Measurements from ENCODE around the gene TBC1D1.

Gene TBC1D1

DNA sequence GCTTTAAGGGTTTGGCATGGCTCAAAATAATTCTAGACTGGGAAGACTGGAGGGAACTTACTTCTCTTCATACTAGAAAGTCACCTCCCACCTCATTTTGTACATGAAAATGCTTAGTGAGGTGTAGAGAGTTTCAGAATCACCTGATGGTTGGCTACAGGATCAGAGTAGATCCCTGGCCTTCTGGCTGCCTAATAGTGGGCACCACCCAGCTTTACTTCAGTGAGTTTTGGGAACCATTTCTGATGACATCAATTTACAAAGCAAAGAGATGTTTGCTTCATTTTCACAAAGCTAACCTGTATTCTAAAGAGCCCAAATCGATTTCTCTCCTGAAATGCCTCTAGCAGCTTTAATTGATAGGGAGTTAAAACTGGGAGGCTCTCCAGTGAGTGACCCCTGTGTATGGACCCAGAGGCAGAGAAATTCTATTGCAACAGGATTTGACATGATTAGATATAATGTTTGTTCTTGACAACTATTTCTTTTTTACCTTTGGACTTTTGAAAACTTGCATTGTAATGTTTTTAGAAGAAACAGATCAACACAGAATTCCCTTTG lies 249.8 kb downstream of the TBC1D1 start:
- DNase-seq: no peak

DNA sequence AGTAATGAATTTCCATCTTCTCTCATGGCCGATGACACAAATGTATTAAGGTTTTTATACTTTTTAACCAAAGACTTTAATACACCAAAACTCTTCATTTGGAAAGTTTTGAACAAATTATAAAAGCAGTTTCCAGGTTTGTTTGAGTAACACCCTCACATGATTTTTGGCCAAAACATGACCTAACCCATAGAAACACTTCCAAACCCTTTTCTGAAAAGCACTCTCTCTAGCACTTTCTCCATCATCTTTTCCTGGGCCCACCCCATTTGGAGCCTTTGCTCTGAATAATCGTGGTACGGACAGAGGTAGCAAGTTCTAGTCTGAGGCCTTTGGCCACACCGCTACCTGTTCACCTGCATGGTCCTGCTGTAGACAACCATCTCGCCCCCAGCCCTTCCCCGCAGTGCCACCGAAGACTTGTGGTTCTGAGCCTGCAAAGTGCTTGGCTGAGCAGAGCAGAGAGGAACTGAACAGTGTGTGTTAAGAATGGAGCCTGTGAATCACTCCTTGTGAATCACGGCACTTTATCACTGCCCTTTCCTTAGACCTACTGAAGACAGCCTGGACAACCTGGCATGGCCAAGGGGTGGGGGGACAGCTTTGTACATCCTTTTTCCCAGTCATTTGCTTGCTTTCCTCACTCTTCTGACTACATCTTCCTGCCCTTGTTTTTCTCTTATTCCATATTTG lies 251.1 kb downstream of the TBC1D1 start:
- DNase-seq: no peak

- DNase-seq: no peak
Observed at GRCh38 chr4:38144031-38144430, 253.1 kb downstream of the TBC1D1 start.

GRCh38 chr4:38145033-38145678 lies 254.3 kb downstream of the TBC1D1 start:
- no peak for DNase-seq

DNA sequence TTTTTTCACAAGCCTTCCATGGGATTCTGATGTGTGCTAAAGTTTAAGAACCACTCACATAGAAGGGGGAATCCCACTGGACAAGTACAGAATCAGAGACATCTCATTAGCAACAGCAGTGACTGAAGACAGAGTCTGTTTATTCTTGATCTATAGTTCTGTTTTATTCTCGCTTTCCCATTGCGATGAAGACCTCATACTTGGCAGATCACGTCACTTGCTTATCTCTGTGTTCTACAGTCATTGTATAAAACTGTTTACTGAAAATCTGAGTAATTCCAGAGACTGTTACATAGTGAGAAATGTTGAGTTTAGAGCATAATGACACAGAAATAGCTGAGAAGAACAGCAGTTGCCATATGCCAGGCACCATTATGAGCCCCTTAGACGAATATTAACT lies 254.9 kb downstream of the TBC1D1 start:
- no peak for DNase-seq

DNA sequence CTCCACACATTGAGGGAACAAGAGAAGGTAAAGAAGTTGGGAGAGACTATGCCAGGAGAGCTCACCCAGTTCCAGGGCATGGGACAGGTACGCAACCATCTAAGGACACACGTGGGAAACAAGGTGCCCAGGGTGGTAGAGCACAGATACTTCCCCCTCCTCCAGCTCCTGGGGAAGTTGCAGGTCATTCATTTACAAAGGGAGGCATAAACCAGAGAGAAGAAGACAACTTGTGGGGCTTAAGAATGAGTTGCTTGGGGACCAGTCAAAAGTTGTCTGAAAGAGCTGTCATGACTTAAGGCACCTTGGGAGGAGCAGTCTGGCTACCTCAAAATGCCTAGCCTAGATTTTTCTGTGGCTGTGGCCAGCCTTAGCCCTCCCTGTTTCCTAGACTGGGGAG lies 255.5 kb downstream of the TBC1D1 start:
- DNase-seq: no peak

DNA sequence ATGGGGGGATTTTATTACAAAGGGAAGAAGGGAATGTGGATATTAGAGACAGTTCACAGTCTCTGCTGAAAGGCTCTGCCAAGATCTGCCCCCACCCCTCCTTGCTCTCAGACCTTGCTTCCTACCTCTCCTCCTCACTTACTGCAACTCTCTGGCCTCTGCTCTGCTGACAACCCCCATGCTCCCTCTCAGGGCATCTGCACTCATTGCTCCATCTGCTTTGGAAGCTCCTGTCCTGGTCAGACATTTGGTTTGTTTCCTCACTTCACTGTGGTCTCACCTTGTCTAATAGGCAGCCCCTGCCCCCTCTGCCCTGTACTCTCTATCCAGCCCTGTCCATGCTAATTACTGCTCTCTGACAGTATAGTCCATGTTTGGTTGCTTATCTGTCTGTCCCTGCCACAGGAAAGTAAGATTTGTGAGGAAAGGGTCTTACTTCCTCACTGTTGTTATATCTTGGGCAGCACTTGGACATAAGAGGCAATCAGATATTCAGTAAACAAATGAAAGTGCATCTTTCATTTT lies 258.6 kb downstream of the TBC1D1 start:
- no peak for DNase-seq

DNA sequence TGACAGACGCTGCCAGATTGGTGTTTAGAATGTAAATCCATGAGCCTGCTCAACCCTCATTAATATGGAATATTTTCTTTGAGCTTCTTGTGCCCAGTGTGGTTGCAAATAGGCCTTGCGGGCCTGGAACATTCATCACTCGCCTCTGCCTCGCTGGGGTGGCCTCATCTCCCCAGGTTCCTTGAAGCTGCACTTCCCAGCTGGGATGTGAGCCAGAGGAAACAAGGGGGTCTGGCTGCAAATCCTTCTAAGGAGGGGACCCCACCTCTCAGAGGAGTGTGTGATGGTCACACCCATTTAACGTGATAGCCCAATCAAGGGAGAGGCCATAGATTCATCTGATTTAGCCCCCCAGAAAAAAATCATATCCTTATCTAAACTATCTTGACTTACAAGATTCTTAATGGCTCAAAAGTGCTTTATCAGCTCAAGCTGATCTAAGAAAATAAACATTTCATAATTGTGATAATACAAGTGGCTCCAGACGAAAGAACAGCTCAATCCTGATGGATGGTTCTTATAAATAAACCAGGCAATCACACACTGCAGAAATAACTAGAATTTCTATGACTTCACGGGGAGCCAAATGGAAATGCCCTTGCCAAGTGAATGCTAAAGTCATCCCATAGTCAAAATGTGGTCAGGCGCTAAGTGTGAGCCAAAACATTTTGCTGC lies 259.2 kb downstream of the TBC1D1 start:
- DNase-seq: no peak

GRCh38 chr4:38150766-38151165 lies 259.9 kb downstream of the TBC1D1 start:
- no peak for DNase-seq

DNA sequence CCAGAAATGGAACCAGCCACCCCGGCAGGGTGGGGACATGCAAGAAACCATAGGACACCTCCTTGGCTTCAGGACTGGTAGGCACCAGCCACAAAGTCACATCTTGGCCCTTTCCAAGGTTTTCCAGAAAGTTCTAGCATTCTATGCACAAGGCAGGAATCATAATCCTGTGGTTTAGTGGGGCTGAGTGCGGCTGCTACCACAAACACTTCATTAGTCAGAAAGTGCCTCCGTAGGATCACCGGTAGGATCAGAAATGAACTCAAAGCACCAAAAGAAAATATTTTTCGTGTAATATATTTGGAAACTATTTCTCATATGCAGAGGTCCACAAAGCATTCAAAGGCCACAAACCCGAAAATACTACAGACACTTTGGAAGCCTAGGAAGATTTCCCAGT lies 261.0 kb downstream of the TBC1D1 start:
- DNase-seq: no peak

DNA sequence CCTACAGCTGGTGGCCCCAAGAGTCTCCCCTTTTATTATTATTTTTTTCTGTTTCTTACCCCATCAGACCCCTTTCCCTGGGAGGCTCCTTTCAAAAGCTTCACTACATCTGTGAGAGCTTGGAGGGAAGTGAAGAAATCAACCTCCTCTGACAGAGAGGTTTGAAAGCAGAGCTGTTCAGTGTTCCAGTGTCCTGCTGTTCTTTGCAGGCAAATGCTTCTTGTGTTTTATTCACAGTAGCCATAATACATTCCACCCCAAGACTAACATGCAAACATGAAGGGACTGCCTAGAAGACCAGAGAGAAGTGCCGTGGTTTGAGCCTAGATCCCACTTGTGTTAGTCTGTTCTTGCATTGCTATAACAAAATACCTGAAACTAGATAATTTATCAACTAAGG lies 261.4 kb downstream of the TBC1D1 start:
- no peak for DNase-seq

- no peak for DNase-seq
Observed at GRCh38 chr4:38152721-38153386, 262.0 kb downstream of the TBC1D1 start.

- no peak for DNase-seq
Observed at GRCh38 chr4:38153387-38153760, 262.5 kb downstream of the TBC1D1 start.

DNA sequence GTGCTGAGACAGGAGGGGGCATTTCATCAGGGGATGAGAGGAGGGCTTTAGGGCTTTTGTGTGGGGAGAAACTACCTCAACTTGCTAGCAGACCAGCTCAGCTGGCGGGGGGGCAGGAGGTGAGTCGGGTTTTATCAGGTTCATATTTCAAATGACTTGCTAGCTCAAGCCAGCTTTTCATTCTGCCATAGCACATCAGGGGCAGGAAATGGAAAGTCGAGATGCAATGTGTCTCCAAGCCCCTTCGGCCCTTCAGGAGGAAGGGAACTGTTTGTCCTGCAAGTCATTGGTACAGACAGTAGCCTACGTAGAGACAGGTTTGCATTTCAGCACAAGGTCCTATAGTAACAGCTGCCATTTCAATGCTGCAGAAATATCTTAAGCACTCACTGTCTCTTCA lies 263.4 kb downstream of the TBC1D1 start:
- DNase-seq: no peak

DNA sequence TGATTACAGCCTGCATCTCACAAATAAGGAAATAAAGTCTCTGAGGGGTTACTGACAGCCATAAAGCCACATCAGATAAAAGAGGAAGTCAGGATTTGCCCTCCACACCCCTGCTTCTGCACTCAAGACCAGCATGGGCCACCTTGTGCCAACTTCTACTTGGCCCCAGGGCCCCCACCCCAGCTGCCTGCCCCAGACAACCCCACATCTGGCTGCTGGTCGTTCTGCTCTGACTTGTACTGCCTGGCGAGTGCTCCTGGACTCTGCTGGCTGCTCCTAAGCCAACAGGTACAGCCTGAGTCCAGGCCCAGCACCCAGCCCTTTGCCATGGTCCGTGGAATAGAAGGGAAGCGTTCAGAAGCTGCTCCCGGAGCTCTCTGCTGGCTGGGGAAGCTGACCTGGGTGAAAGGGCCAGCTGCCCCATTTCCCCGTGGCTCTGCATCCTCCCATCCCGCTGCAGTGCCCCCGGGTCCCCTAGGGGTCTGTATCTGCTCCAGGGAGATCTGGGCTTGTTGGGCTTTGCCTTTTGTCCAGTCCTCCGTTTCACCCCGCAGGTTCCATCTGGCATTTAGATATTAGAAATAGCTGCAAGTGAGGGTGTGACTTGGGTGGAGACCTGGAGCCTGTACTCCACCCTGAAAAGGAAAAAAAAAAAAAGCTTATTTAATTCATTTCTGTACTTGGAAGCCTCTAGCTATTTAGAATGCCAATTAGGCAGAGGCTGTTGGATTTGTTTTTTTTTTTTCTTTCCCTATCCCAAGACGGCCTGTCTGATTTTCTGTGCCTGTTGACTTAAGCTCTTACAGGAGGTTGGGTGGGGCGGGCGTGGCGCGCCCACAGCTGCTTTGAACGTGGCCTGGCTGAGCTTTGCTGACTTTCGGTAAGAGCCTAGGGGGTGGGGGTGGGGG lies 264.1 kb downstream of the TBC1D1 start:
- DNase-seq: peak in 1 of 58 donors; percentile 13

DNA sequence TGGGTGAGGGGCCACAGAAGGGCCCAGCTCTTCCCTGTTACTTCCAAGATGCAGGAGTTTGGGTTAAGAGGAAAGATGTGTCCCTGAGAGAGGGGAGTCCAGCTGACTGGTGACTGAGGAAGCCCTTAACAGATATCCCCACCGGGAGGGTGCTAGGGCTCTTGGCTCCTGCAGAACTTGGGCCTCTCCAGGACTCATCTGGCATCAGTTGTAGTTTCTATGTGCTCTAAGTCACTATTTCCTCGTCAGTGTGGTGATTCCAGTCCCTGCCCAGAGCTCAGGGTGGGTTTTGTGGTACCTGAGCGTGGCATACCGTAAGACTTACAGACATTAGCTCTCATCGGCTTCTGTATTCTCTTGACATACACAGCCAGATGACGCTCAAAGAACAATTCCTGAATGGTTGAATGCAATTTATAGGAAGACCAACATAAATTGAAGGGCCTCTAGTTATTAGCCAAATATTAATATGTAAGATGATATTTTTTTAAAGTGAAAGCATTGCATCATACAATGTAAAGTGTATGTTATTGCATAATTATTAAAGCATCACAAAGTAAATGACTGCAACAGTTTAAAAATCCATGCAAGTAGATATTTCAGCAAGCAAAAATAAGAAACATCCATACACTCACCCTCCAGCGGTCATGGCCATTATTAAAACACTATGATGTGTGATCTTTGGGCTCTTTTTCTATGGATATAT lies 264.9 kb downstream of the TBC1D1 start:
- no peak for DNase-seq

DNA sequence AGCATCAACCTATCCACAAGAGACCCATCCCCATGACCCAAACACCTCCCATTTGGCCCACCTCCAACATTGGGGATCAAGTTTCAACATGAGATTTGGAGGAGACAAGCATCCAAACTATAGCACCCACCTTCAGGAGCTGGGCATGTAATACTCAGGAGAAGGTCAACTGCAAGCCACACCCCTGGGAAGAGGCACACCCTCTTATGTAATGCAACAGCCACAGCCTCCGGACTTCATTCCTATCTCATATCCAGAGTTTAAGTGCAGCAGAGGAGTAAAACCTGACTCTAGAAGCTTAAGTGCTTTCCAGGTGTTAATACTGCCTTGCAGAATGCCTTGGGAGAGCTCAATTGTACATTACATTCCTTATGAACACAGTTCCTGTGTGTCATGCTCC lies 266.7 kb downstream of the TBC1D1 start:
- no peak for DNase-seq

GRCh38 chr4:38160487-38161207 lies 269.8 kb downstream of the TBC1D1 start:
- DNase-seq: no peak
